GM12892 (cell line): ENCODE measurements around the gene RASL10B.

Source experiments
- DNase-seq: peaks from one replicate; pipeline ENCODE4 v3.0.0; 2011; ENCODE audit not compliant: insufficient read length
- FAIRE-seq: peaks from 2 replicates; lab custom pipeline; 2011; peaks lifted over from hg19 to GRCh38; lab: Jason Lieb, UNC
- POLR2A ChIP-seq: IDR thresholded peaks from 2 replicates; pipeline ENCODE4 v1.6.1; 2011; ENCODE audit warnings: low read depth, low read length, control low read depth
- POLR2AphosphoS5 ChIP-seq: IDR thresholded peaks from 2 replicates; pipeline ENCODE4 v1.6.1; 2011; ENCODE audit warnings: low read depth, low read length, control low read depth
- TAF1 ChIP-seq: IDR thresholded peaks from 2 replicates; pipeline ENCODE4 v1.6.1; 2011; ENCODE audit warnings: low read depth, mild to moderate bottlenecking, control low read depth, low read length, borderline replicate concordance

RASL10B gene

DNA sequence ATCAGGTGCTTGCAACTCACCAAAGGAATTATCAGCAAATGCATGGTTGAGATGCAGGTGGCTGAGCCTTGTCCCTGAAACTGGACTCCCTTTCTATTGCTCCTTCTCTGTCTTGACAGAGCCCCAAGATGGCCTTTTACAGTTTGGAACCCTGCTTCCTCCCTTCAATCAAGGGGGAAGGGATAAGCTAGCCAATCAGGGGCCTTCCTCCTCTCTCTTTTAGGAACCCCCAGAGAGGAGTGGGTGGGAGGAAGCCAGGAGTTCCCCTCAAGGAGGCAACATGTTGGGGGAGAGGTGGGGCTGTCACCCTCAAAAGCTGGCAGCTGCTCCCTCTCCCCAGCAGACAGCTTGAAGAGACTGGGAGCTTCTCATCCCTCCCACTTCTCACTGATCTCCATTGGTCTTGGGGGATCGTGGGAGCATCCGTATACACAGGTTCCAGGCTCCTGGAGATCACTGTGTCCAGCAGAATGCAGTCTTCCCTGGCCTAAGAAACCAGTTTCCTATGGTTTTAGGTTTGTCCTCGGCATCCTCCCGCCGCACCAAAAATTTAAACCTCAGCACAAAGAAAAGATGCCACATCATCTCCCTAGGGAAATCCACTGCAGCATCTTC, 7.2 kb downstream of the RASL10B start:
- no peak for TF ChIP-seq POLR2A
- no peak for TF ChIP-seq POLR2AphosphoS5
- FAIRE-seq: no peak

GRCh38 chr17:35740216-35740615, 8.8 kb downstream of the RASL10B start:
- no peak for DNase-seq
- no peak for FAIRE-seq
- TF ChIP-seq POLR2A (no peak), POLR2AphosphoS5 (no peak), TAF1 (no peak)

More for the DNA sequence above, 7.2 kb downstream of the RASL10B start:
- no peak for DNase-seq

DNA sequence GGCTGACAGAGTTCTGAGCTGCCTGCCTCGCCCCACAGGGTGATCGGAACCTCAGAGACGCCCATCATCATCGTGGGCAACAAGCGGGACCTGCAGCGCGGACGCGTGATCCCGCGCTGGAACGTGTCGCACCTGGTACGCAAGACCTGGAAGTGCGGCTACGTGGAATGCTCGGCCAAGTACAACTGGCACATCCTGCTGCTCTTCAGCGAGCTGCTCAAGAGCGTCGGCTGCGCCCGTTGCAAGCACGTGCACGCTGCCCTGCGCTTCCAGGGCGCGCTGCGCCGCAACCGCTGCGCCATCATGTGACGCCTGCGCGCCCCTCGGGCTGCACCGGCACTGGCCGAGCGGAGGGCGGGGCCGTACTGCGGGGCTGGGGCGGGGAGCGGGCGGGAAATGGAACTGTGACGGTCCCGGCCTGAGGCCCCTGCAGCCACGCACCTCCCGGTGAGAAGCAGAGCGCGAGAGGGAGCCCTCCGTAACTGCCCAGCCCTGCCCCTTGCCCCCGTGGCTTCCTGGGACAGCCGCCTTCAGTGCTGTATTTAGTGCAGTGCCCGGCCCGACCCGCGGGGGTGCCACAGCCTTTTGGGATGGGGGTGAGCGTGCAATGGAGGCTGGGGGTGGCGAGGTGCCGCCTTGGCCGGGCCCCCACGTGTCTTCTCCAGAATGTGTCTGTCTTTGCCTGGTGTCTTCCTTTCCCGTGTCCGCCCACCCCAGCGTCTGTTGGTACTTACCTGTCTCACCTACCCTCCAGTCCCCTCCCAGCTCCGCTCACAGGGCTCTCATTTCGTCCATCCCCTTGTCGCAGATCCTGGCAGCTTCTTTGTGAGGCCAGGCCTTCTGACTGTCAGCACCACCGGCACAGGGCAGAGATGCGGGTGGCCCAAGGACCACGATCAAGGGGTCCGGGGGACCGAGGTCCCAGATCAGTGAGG, 9.8 kb downstream of the RASL10B start:
- FAIRE-seq: no peak
- TF ChIP-seq POLR2AphosphoS5: no peak
- no peak for TF ChIP-seq TAF1
- TF ChIP-seq POLR2A: no peak
- no peak for DNase-seq

- TF ChIP-seq POLR2AphosphoS5 (no peak), POLR2A (no peak), TAF1 (no peak)
- FAIRE-seq: no peak
- no peak for DNase-seq
Measured at GRCh38 chr17:35742496-35742895, 11.1 kb downstream of the RASL10B start.

DNA sequence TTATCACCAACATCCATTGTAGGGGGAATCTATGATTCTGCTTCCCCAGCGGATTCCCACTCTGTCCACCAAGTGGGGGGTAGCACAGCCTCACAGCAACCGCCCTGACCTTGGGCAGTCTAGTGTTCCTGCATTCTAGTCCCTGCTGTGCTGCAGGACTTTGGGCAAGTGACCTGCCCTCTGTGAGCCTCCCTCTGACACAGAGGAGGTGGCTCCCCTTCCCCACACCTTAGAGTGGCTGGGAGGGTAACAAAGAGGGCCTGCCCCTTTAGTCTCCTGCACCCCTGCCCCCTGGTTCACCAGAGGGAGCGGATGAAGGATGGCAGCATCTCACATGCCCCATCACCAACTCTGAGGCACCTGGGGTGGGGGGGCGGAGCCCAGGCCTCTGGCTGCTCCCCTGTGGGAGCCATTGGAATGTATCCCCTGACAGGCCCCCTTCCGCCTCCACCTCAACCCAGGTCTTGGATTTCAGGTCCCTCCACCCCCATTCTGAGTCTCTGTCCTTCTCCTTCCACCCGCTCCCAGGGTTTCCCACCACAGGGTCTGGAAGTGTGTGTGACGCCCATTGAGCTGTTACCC, 11.5 kb downstream of the RASL10B start:
- TF ChIP-seq TAF1 (no peak), POLR2AphosphoS5 (no peak), POLR2A (no peak)
- DNase-seq (no peak), FAIRE-seq (no peak)

DNA sequence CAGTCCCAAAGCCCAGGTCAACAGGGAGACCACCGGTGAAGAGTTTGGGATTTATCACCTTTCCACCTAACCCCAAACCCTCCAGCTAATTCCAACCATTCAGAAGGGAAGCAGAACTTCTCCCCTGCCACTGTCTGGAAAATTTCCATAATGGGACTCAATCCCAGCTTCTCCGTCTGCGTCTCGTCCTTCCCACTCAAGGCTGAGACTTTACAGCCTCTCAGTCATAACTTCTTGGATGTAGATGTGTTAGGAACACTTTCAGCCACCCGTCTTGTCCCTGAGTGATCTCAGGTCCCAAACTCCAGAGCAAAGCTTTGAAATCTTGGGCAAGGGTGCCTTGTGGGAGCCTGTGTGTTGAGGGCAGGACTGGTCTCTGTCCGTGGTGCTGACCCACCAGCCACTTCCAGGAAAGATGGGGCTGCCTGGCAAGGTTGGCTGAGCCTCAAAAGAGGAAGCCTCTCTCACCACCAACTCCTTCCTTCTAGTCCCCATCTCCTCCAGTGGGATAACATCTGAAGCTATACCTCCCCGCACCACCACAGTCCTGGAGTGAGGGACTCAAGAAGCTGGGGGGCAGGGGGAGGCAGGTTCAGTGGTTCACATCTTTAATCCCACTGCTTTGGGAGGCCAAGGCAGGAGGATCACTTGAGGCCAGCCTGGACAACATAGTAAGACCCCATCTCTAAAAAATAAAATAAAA, 12.3 kb downstream of the RASL10B start:
- DNase-seq: no peak
- TF ChIP-seq POLR2A: no peak
- TF ChIP-seq POLR2AphosphoS5: no peak
- TF ChIP-seq TAF1: no peak
- no peak for FAIRE-seq

GRCh38 chr17:35744830-35745229, 13.4 kb downstream of the RASL10B start:
- FAIRE-seq (no peak), DNase-seq (no peak)
- no peak for TF ChIP-seq POLR2AphosphoS5
- no peak for TF ChIP-seq TAF1
- no peak for TF ChIP-seq POLR2A

GRCh38 chr17:35745246-35745645, 13.8 kb downstream of the RASL10B start:
- DNase-seq: no peak
- no peak for FAIRE-seq
- no peak for TF ChIP-seq TAF1
- TF ChIP-seq POLR2A: no peak
- TF ChIP-seq POLR2AphosphoS5: no peak

DNA sequence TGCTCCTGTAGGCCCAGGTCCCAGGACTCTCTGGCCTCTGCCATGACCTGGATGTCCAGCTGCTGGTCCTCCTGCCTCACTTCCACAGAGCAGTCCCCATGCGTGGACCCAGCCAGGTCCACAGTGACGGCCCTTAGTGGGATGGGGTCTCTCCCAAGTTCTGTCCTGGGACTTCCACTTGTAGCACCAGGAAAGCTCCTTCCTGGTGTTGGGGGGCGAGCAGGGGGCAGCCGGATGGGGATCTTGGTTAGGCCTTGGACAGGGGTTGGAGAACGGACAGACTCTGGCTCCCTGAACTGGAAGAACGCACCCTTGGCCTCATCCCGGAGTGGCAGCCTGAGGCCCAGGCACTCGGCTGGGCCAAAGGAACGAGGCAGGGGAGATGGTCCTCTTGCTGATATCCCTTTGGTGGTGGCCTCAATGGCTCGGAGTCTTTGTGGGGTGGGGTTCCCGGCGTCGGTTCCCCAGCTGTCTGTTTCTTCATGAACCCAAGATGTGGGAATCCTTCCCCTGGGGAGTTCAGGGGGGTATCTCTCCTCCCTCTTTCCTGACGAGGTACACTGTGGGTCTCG, 14.4 kb downstream of the RASL10B start:
- no peak for FAIRE-seq
- DNase-seq: no peak
- TF ChIP-seq POLR2AphosphoS5 (no peak), POLR2A (no peak), TAF1 (no peak)

- DNase-seq (peak; percentile 79), FAIRE-seq (no peak)
- TF ChIP-seq POLR2A (no peak), POLR2AphosphoS5 (no peak), TAF1 (no peak)
Measured at GRCh38 chr17:35747540-35748017, 16.1 kb downstream of the RASL10B start.
